ENCODE results near the gene ABCA13. TPM values are rescaled to one million over a fixed set of nuclear protein-coding genes. Genes with fewer than 3 reads are reported as not detected.

The ABCA13 gene
- total RNA-seq, 1 donor from 2014 or later = 0.02 TPM

DNA sequence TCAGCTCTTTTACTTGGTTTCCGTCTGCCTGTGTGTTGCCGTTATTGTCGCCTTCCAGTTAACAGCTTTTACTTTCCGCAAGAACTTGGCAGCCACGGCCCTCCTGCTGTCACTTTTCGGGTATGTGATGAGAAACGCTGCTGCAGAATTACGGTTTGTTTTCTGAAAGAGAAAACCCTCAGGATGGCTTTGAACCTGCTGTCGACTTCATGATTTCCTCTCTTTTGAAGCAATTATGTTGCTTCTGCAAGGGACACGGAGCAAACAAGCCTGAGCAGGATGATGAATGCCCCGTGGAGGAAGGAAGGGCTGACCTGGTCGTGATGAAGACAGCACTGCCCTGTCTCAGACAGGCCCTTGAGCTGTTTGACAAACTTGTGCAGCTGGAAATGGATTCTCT is 339.8 kb downstream of the ABCA13 start:
- intact Hi-C loops (cut with micrococcal nuclease) = no loop called here

DNA sequence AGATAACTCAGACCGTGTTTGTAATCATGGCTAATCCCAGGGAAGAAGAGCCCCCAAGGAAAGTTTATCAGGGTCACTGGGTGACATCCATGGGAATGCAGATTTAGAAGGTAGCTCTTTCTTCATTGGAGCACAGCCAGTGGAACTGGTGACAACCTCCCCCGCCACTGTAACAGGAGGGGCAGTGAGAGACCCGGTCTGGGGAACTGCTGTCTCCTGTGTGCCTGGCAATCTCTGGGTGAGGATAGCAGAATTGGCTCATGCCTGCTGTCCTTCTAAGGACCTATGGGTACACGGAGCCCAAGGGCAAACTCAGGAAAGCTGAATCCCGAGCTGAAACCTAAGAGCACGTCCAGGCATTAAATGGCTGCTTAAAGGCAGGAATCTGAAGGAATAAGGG is 341.6 kb downstream of the ABCA13 start:
- intact Hi-C loops (cut with micrococcal nuclease) = no loop called here

DNA sequence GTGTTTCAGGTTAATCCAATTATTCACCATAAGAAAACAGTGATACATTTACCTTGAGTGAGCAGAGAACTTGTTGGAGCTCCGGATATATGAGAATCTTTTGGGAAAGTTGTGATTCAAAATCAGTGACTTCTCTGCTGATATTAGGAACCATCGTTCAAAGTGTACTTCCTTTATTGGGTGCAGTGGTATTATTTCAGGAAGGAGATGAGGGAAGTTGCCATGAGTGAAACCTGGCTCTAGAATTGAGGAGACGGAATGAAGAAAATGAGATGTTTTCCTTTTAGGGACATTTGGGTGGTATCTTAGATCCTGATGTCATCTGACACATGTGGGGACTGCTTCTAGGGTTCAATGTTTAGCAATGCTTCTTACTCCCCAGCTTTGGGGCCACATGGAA is 343.9 kb downstream of the ABCA13 start:
- intact Hi-C loops (cut with micrococcal nuclease) = no loop called here

DNA sequence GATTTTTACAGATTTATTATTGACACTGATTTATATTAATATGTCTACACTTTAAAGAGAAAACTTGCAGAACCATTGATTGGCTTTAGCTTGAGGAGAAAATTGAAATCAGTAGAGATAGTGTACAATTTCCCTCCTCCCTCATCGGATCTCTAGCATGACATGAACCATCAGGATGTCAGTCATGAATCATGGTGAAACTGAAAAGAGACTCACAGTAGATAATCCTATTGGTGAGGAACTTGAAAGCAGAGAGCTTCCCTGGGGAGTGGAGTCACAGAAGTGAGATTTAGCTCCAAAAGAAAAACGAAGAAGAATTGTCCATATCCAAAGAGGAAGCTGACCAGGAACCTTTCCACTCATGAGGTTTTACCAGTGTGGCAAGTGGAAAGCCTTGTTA is 346.8 kb downstream of the ABCA13 start:
- intact Hi-C loops (cut with micrococcal nuclease) = no loop called here

DNA sequence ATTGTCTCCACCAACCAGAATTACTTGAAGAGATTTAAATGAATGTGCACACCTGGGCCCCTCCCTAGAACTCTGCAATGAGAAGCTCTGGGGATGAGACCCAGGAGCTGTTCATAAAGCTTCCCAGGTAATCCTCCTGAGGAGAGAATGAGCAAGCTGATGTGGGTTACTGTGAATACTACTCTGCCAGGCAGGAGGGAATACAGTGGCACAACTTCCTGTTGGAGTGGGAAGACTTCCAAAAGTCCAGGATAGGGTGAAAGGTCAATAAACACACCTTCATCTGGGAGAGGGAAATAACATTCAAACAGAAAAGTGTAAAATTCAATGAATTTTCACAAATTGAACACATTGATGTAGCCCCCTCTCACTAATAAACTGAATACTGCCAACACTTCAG is 351.4 kb downstream of the ABCA13 start:
- intact Hi-C loops (cut with micrococcal nuclease) = no loop called here

DNA sequence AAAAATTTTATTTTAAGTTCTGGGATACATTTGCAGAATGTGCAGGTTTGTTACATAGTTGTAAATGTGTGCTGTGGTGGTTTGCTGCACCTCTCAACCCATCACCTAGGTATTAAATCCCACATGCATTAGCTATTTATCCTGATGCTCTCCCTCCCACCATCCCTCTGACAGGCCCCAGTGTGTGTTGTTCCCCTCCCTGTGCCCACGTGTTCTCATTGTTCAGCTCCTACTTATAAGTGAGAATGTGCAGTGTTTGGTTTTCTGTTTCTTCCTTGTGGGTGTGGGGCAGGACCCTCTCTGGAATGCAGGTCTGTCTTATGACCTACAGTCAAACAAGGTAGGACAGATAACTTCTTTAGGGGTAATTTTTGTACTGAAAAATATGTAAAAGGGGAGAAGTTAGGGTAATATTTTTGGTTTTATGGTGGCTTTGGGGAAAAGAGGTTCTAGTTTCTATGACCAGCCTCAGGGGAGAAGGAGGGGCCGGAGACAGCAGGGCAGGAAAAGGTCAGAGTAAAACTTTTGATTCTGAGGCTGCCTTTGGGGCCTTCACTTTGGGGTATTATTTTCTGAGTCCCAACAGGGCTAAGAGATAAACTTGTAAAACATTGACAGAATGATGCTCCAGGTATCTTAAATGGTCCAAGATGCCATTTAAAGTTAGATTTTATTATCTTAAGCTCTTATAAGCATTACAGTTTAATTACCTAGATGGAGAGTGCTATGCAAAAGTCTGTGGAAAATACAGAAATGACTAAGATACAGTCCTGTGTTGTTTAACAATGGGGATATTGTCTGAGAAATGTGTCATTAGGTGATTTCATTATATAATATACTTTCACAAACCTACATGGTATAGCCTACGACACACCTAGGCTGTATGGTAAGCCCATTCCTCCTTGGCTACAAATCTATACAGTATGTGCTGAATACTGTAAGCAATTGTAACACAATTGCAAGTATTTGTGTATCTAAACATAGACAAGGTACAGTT is 354.8 kb downstream of the ABCA13 start:
- intact Hi-C loops (cut with micrococcal nuclease) = no loop called here

DNA sequence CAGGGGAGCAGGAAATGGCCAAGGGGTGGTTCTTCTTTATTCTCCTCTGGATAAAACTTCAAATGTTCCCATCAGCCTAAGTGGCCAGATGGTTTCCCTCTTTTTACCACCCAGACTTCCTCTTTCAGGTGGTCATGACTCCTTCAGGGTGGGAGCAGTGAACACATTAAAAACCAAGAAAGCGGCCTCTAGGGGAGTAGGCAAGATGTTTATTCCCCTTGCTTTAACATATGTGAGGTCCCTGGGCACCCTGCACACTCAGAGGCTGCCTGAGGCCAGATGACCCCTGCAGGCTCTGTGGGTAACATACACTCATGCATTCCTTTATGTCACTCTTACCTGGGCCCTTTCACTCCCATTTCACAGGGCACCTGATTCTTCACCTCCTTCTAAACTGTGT is 357.4 kb downstream of the ABCA13 start:
- intact Hi-C loops (cut with micrococcal nuclease) = no loop called here

DNA sequence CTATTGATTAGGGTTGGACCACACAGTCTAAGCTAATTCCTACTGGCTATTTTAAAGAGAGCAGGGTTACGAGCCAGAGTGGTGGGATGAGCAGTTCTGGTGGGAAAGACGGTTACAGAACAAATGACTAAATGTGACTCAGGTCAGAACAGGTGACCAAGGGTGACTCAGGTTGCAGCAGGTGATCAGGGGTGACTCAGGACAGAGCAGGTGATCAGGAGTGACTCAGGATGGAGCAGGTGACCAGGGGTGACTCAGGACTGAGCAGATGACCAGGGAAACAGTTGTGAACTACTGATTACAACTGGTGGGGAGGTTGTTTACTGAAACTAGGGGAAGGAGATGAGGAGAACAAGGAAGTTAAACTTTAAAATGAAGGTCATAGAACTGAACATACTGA is 366.3 kb downstream of the ABCA13 start:
- intact Hi-C loops (cut with micrococcal nuclease) = no loop called here

DNA sequence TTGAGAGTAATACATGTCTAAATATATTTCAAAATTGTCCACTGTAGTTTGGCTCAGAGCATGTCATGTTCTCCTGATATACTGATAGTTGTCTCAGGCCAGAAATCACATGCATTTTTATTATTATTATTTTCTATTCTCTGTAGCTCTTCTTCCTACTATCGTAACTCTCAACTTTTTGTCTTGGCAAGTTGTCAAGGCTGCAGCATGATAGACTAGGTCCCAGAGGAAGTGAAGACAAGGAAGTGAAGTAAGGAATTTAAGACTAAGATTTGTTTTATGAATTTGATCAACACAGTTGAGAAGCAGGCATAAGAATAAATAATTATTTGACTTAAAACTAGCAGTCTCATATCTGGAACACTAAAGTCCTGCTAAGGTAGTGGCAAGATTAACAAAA is 369.5 kb downstream of the ABCA13 start:
- intact Hi-C loops (cut with micrococcal nuclease) = no loop called here

DNA sequence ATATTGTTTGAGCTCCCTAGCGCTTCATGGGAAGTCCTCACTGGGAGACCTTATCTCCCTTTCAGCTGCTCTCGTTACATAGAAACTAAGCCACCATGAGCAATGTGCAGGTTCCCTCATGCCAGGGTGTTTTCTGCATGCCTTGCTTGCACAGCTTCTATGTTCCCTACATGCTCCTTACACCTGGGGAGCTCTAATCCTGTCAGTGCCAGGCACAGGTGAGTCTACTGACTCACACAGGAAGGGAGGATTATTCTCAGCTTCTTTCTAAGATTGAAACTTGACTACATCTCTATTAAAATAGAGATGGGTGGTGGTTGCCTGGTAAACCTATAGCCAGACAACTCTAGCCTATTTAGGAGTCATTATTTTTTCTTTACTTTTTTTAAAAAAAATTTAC is 377.4 kb downstream of the ABCA13 start:
- intact Hi-C loops (cut with micrococcal nuclease) = no loop called here

DNA sequence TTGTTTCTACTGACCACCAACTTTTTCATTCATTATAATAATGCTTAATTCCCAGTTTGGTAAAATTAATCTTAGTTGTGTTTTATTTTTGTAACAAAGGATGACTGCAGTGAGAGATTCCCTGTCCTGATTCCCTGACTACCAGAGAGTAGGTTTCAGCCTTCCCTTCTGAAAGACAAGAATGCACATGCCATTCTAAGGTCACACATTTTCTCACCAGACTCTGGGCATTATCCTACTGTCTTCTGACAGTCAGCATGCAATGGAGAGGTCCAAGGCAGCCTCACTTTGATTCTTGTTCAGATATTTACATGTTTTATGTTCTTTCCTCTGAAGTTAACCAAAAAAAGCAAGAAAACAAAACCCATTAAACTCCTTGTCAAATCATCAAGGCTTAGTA is 380.4 kb downstream of the ABCA13 start:
- intact Hi-C loops (cut with micrococcal nuclease) = no loop called here

DNA sequence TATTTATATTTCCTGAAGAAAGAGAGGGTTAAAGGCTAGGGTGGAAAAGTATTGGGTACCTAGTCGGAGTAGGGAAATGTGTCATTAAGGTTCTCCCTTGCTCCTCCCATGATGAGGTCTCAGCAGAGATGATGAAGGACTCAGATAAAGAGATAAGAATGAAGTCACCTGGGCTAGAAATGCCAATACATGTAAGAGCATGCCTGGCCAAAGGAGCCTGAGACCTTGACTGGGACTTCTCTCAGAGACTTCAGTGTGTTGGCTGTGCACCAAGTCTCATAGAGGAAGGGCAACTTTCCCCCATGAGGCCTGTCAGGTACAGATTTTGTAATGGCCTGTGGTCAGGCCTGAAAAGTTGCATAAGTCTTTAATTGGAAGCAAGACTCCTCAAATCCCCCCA is 392.1 kb downstream of the ABCA13 start:
- intact Hi-C loops (cut with micrococcal nuclease) = no loop called here

DNA sequence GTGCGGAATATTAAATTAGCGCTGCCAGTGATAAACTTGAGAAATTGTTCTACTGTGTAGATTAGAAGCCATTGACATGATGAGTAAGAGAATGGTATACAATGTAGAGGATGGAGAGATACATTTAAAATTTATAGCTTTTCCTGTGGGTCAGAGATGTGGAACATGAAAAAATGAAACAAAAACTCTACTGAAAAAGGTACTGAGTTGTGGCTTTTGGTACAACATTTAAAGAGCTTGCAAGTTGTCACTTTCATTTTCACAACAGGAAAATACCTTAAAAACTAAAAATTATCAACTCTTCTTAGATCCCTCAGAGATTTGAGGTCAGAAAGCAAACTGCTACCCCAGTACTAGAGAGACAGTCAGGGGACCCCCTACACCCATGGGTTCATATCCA is 404.3 kb downstream of the ABCA13 start:
- intact Hi-C loops (cut with micrococcal nuclease) = no loop called here

DNA sequence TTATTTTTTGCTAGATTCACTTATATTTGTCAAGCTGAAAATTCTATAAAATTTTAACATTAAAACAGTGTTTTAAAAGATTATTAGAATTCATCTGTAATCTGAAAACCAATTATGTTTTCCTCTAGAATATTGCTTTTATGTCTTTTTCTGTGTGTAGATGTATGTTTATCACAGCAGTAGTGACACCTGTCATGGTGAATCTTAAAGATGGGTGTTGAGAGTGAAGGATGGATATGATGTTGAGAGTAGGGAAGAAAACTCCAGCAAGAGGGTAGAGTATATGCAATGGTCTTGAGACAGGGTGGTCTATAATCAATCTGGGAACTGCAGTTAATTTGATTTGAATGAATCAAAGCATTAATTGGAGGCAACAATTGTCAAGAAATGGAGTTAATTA is 416.2 kb downstream of the ABCA13 start:
- intact Hi-C loops (cut with micrococcal nuclease) = no loop called here

DNA sequence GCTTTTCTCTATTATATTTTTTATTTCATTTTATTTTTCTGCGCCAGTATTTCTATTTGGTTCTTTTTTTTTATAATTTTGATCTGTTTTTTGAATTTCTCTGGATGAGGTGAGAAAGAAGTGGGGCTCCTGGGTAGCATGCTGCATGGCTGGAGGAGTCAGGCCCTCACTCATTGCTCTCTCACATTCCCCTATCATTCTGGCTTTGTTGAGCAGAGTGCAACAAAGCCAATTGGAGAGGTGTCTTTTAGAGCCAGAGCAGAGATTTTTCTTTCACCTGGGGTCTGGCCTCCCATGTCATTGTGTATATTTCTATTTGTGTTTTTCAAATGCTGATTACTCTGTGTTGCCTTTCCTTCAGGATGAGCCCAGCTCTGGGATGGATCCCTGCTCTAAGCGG is 423.1 kb downstream of the ABCA13 start:
- intact Hi-C loops (cut with micrococcal nuclease) = no loop called here

DNA sequence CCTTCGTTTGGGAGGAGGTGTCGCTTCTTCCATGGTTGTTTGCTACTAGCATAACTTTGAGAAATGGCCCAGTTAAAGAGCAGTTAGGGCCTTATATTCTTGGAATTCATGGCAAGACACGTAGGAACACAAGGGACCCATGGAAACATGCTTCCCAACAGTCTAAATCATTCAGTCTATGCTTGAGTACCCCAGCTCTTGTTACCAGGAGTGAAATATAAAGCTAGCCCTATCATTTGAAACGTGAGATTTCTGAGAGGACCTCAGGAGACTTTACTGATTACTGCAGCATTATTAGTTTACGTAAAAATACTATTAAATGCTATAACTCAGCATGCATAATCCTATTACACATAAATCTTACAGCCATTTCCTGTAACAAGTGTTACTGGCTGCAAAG is 424.5 kb downstream of the ABCA13 start:
- intact Hi-C loops (cut with micrococcal nuclease) = no loop called here

DNA sequence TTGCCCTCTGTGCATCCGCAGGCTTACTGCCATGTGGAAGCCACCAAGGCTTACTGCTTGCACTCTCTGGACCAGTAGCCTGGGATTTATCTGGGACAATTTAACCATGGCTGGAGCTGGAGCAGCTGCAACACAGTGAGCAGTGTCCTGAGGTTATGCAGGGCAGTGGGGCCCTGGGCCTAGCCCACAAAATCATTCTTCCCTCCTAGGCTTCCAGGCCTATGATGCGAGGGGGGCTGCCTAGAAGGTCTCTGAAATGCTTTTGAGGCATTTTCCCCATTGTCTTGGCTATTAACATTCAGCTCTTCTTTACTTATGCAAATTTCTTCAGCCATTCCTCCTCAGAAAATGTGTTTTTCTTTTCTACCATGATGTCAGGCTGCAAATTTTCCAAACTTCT is 439.4 kb downstream of the ABCA13 start:
- intact Hi-C loops (cut with micrococcal nuclease) = no loop called here

DNA sequence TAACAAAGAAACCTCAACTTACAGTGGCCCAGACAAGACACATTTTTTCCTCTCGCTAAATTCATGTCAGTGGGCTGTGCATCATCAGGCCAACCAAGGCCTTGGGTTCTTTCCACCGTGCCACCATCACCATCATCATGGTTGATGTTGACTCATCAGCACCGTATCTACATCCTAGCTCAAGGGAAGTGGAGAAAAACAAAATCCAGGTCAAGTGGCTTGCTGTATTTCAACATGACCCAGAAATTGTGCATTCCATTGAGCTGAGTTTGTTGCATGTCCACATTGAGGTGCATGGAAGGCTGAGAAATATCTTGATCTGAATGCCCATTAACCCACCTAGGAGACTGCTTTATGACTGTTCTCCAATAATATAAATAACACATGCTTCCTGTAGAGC is 440.7 kb downstream of the ABCA13 start:
- intact Hi-C loops (cut with micrococcal nuclease) = no loop called here

DNA sequence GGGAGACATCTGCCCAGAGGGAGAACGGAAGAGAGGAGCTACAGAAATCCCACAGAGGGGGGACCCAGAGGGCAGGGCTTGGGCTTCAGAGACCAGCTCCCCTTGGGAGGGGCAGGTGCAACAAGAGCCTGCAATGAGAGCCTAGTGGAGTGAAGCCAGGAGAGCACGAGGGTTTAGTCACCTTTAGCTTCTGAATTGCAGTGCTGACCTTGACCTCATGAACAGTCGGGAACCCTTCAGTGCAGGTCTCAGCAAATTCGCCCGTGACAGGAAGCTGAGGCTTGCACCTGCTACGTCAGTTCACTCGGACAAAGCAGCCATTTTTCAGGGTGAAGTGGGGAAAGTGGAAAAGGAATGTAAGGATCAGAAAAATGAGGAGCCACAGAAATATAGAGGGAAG is 446.2 kb downstream of the ABCA13 start:
- intact Hi-C loops (cut with micrococcal nuclease) = no loop called here

DNA sequence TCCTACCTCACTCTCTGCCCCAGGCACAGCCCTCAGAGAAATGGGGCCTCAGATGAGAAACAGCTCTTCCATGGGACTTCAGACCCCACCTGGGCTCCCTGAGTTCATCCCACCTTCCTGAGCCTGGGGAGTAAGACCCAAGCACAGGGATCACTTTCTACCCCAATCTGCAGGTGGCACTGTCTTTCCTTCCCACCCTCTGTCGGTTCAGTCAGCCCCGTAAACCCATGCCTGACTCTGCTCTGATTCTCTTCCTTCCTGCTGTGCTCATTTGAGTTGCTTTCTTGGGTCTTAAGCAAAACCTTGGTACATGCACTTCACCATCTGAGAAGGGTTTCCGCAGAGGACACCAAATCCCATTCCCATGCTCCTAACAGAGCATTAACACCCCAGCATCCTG is 446.7 kb downstream of the ABCA13 start:
- intact Hi-C loops (cut with micrococcal nuclease) = no loop called here

DNA sequence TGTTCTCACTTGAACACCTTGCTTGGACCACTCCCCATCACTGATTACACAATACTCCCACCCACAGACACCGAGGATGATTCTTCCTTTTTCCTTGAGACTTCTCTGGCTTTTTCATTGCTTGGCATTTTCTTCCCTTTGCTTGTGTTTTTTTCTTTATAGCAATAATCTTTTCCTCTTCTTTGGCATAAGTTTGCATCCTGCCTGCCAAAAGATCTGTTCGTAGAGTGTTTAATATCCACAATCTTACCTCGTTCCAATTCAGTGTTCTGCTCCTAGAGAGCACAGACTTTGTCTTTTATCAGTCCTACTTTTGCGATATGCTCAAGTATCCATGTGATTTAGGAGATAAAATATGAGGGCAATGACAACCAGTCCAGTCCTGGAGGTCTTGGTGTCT is 449.8 kb downstream of the ABCA13 start:
- intact Hi-C loops (cut with micrococcal nuclease) = no loop called here

DNA sequence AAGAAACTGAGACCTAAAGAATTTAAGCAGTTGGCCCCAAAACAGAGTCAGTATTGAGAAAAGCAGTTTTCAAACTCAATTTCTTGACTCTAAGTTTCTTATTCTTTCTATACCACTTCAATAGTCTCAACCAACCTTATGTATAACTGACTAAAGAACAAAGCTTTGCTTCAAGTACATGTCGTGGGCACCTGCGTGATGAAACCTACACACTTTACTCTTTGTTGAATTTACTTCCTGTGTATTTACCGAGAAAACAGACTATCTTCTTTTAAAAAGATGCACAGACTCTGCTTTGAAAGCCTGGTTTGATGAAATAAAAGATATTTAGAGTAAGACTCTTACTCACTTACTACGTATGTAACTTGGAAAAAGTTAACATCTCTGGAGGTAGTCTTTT is 455.9 kb downstream of the ABCA13 start:
- intact Hi-C loops (cut with micrococcal nuclease) = no loop called here

DNA sequence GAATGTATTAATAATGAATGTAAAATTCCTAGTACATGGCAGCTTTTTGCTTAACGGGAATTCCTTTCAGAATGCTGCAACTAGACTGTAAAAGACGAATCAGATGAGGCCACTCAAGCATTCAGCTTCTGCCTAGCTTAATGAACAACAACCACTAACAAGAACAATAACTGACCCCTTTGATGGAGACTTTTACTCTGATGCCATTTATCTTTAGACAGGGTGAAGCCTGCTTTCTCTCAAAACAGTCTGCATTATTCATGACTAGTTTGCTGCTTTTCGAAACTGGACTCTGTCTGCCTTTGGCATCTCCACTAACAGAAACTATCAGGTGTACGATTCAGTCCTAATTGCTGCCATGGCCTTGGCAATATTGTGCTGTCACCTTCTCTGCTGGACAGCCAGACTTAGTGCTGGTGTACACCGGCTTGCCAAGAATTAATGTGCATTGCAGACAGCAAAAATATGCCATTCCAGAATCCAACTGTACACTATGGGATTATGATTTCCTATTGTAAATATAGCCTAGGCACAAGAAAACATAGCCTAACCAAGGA is 457.6 kb downstream of the ABCA13 start:
- intact Hi-C loops (cut with micrococcal nuclease) = no loop called here
